Choroid plexus epithelial cell (primary cell): ENCODE results near the gene FGF12.

Experiments used
- DNase-seq: peaks from one replicate; pipeline ENCODE4 v3.0.0-alpha.2; 2010; ENCODE audit warnings: low read depth
- H3K4me3 ChIP-seq: 2 replicates; pipeline ENCODE4 v1.5.1; 2011; ENCODE audit warnings: low read depth, mild to moderate bottlenecking, control low read depth, low read length, moderate library complexity
- TF ChIP-seq, protein P1 (sequence below): conservative IDR thresholded peaks from 2 replicates; pipeline ENCODE4 v1.5.1; 2011; ENCODE audit warnings: low read depth, mild to moderate bottlenecking, control low read depth, inconsistent platforms, low read length, moderate library complexity

FGF12 gene

DNA sequence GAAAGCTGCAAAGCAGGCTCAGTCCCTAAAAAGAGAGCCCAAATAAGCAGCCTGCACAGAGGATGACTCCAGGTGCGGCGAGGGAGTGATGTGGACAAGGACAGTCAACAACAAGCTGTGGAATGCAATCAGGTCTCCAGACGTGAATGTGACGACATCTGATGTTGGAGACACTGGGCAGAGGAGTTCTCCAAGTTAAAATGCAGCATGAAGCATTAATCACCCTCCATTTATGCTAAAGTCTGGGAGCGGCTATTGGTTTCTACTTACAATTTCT, 316.7 kb downstream of the FGF12 start:
- no peak overlapping the region for H3K4me3 ChIP-seq
- no peak for DNase-seq
- TF ChIP-seq, protein P1, sequence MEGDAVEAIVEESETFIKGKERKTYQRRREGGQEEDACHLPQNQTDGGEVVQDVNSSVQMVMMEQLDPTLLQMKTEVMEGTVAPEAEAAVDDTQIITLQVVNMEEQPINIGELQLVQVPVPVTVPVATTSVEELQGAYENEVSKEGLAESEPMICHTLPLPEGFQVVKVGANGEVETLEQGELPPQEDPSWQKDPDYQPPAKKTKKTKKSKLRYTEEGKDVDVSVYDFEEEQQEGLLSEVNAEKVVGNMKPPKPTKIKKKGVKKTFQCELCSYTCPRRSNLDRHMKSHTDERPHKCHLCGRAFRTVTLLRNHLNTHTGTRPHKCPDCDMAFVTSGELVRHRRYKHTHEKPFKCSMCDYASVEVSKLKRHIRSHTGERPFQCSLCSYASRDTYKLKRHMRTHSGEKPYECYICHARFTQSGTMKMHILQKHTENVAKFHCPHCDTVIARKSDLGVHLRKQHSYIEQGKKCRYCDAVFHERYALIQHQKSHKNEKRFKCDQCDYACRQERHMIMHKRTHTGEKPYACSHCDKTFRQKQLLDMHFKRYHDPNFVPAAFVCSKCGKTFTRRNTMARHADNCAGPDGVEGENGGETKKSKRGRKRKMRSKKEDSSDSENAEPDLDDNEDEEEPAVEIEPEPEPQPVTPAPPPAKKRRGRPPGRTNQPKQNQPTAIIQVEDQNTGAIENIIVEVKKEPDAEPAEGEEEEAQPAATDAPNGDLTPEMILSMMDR = no peak

DNA sequence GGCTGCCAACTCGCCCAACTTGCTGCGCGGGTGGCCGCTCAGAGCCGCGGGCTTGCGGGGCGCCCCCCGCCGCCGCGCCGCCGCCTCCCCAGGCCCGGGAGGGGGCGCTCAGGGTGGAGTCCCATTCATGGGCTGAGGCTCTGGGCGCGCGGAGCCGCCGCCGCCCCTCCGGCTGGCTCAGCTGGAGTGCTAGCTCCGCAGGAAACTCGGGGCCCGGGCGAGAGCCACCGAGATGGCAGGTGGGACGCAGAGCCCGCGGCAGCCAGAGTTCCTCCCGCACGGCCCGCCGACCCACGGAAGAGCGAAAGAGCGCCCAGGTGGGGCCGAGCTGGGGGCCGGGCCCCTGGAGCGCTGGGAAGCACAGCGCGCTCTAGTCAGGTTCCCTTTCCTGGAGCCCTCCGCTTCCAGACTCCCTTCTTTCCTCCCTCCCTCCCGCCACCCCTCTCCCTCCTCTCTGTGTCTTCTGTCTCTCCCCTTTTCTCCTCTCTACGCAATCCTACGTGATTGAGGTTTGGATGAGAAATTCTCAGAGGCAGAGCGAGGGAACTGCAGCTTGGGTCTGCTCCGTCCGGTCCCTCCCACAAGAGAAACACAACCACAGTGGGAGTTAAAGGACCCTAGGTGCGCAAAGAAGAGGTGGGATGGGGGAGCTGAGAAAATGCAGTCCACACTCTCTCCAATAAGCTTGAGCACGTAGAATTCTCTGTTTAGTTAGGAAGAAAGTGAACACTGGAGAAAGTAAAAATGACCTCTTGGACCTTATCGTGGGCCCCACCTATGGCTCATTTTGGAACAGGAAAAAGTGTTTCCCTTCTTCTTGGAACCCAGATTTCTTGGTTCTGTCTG, 317.3 kb downstream of the FGF12 start:
- peak overlapping the region; percentile 46 for H3K4me3 ChIP-seq
- DNase-seq = no peak
- TF ChIP-seq, protein P1 = no peak

DNA sequence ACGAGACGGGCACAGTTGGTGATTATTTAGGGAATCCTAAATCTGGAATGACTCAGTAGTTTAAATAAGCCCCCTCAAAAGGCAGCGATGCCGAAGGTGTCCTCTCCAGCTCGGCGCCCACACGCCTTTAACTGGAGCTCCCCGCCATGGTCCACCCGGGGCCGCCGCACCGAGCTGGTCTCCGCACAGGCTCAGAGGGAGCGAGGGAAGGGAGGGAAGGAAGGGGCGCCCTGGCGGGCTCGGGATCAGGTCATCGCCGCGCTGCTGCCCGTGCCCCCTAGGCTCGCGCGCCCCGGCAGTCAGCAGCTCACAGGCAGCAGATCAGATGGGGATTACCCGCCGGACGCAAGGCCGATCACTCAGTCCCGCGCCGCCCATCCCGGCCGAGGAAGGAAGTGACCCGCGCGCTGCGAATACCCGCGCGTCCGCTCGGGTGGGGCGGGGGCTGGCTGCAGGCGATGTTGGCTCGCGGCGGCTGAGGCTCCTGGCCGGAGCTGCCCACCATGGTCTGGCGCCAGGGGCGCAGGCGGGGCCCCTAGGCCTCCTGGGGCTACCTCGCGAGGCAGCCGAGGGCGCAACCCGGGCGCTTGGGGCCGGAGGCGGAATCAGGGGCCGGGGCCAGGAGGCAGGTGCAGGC, 318.0 kb downstream of the FGF12 start:
- no peak for DNase-seq
- H3K4me3 ChIP-seq = peak overlapping the region; percentile 46
- TF ChIP-seq, protein P1 = no peak

DNA sequence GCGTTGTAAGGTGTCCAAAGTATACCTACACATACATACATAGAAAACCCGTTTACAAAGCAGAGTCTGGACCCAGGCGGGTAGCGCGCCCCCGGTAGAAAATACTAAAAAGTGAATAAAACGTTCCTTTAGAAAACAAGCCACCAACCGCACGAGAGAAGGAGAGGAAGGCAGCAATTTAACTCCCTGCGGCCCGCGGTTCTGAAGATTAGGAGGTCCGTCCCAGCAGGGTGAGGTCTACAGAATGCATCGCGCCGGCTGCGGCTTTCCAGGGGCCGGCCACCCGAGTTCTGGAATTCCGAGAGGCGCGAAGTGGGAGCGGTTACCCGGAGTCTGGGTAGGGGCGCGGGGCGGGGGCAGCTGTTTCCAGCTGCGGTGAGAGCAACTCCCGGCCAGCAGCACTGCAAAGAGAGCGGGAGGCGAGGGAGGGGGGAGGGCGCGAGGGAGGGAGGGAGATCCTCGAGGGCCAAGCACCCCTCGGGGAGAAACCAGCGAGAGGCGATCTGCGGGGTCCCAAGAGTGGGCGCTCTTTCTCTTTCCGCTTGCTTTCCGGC, 318.6 kb downstream of the FGF12 start:
- DNase-seq = no peak
- peak overlapping the region; percentile 46 for H3K4me3 ChIP-seq
- TF ChIP-seq, protein P1 = no peak

DNA sequence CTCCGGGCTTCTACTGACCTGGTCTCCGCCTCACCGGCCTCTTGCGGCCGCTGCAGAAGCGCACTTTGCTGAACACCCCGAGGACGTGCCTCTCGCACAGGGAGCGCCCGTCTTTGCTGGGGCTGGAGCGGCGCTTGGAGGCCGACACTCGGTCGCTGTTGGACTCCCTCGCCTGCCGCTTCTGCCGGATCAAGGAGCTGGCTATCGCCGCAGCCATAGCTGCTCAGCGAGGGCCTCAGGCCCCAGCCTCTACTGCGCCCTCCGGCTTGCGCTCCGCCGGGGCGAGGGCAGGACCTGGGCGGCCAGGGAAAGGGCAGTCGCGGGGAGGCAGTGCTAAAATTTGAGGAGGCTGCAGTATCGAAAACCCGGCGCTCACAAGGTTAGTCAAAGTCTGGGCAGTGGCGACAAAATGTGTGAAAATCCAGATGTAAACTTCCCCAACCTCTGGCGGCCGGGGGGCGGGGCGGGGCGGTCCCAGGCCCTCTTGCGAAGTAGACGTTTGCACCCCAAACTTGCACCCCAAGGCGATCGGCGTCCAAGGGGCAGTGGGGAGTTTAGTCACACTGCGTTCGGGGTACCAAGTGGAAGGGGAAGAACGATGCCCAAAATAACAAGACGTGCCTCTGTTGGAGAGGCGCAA, 319.2 kb downstream of the FGF12 start:
- H3K4me3 ChIP-seq = peak overlapping the region; percentile 38
- TF ChIP-seq, protein P1 = no peak
- no peak for DNase-seq

DNA sequence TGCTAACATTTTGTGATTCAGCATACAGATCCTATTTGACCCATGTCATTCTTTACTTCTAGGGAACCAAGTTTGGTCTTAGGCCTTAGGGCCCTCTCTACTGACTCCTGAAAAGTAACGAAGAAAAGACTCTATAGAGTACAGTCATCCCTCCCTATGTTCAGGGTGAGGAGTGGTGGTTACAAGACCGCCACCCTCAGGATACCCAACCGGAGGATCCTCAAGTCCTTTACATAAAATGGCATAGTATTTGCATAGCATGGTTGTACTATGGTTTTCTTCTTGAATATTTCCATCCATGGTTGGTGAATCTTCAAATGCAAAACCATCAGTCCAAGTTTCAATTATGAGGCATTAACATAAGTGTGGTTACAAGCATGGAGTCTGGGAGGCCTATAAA, 327.6 kb downstream of the FGF12 start:
- H3K4me3 ChIP-seq = no peak overlapping the region
- TF ChIP-seq, protein P1 = no peak
- DNase-seq = no peak
